ENCODE results near the gene DYNLRB1.

The DYNLRB1 gene

DNA sequence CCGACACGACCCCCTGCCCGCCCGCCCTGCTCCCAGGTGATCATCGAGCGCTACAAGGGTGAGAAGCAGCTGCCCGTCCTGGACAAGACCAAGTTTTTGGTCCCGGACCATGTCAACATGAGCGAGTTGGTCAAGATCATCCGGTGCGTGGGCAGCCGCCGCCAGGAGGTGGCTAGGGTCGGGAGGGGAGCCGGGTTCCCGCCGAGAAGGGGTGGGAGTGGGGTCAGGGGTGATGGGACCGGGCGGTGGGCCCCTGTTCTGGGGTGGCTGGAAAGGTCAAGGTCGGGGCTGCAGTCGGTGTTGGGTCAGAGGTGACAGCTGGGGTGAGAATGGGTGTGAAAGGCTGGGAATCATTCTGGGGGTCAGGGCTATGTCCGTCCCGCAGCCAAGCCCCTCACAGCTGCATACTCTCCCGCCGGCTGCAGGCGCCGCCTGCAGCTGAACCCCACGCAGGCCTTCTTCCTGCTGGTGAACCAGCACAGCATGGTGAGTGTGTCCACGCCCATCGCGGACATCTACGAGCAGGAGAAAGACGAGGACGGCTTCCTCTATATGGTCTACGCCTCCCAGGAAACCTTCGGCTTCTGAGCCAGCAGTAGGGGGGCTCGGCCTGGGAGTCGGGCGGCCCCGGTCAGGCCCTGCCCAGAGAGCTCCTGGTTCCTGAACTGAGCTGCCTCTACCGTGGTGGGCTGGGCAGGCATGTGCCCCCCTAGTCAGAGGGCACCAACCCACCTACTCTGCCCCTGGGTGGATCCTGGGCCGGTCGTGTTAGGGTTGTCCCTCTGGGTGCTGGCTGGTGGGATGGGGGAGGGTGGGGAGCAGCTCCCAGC is 43.3 kb downstream of the DYNLRB1 start:
- DNase-seq = no peak

DNA sequence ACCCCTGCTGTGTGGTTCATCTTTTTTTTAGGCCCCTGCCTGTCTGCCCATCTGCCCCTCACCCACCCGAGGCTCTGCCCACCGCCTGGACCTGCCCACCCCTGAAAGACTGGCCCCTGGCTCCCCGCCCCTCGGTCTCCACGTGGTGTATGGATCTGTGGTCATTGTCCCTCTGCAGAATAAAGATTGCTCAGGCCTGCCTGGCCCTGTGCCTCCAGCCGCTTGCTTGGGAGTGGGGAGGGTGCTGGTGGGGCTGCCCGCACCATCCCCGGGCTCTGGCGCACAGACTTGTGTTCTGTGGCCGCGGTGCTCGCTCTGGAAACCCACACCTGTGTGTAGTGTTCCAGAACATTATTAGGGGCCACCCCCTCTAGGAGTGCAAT is 43.9 kb downstream of the DYNLRB1 start:
- DNase-seq = no peak

DNA sequence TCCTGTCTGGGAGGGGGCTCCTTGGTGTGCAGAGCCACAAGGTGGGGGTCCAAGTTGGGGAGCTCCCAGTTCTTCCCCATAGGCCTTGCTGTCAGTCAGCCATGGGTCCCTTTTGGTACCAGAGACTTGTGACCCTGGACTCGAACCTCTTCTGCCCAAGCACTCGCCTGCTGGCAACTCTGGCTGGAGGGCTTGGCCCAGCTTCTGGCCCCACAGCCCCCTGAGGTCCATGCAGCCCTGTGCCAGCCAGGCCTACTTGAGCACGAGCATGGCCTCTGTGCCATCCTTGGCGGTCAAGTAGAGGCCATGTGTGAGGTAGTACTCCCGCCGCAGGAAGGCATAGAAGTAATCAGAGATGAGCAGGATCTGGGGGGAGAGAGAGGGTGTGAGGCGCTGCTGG is 44.4 kb downstream of the DYNLRB1 start:
- no peak for DNase-seq

GRCh38 chr20:34561661-34562060 is 45.4 kb downstream of the DYNLRB1 start:
- DNase-seq = no peak

DNA sequence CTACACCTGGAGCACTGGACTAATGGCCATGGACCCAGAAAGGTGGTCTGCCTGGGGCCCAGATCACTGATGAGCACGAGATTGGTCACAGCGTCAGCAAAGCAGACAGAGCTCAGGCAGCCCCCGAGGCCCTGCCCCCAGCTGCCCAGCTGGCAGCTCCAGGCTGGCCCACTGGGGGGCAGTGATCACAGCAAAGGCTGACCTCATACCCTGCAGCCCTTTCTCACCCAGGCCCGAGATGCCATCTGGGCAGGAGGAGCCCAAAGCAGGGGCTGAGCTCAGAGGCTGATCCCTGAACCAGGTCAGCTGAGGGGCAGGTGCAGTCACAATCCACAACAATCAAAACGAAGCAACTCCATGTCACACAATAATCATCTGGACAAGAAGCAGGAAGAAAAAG is 46.4 kb downstream of the DYNLRB1 start:
- no peak for DNase-seq

- DNase-seq = no peak
These were observed 48.6 kb downstream of the DYNLRB1 start for GRCh38 chr20:34564833-34565232.

DNA sequence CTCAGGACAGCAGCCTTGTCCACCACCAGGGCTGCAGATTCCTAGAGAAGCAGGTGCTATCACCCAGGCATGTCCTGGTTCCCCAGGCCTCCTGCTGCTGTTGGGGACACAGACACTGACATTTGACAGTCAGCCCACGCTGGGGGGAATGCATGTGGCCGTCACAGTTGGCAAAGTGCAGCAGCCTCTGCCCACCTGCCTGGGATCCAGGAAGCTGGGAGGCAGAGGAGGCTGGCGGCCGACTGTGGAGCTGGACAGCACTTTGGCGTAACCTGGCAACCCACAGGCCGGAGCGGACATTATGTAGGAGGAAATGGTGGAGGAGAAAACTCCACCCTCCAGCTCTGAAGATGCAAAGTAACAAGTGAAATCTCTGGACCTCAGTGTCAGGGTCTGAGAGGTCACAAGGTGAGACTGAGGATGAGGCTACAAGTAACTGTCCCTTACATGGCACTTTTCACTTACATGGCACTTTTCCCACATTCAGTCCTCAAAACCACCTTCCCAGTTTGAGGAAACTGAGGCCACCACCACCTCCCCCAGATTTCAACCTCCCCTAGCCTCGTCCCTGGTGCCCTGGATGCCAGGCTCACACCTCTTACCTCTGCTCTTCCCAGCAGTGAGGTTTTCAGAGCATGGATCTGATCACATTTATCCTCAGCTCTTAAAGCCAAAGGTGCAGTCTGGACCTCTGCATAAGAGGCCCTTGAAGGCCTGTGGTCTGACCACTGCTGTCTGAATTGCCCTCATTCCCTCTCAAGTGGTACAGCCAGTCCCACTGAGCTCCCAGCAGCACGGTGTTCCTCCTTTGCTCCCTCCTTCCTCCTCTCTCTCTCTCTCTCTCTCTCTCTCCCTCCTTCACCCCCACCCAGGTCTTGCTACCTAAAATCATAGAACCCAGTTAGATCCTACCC is 51.0 kb downstream of the DYNLRB1 start:
- DNase-seq = no peak

- DNase-seq = no peak
These were observed 52.0 kb downstream of the DYNLRB1 start for GRCh38 chr20:34567892-34568865.

- no peak for DNase-seq
These were observed 53.4 kb downstream of the DYNLRB1 start for GRCh38 chr20:34569598-34569997.

GRCh38 chr20:34570859-34571306 is 54.7 kb downstream of the DYNLRB1 start:
- no peak for DNase-seq

GRCh38 chr20:34571753-34572152 is 55.5 kb downstream of the DYNLRB1 start:
- DNase-seq = no peak

DNA sequence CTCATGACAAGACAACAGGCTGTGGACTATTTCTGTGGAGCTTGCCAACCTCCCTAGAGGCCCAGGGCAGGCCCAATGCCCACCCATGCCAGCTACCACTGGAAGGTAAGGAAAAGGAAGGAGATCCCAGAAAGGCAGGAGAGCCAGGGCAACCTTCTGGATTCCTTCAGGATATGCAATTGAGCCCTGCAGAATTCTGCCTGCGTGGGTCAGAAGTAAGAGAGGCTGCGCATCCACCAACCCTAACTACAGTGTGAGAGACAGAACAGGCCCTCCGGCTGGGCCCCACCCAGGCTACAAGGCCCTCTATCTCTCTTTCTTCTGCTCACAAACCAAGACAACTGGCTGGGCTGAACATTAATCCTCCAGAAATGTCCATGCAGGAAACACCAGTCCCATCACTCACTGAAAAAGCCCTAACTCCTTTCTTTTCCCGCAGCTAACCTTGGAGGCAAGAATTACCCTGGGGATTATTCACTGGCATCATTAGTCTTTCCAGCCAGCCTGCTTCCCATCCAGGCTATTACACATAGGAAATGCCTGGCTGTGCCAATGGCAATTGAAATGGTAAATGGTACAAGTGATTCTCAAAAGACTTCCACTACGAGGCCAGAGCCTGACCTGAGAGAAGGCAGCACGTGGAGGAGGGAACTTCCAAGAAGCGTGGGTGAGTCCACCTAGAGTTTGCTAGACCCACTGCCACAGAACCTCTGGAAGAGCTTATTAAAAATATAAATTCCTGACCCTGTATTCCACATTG is 57.5 kb downstream of the DYNLRB1 start:
- no peak for DNase-seq

- DNase-seq = no peak
These were observed 58.2 kb downstream of the DYNLRB1 start for GRCh38 chr20:34574426-34574825.

DNA sequence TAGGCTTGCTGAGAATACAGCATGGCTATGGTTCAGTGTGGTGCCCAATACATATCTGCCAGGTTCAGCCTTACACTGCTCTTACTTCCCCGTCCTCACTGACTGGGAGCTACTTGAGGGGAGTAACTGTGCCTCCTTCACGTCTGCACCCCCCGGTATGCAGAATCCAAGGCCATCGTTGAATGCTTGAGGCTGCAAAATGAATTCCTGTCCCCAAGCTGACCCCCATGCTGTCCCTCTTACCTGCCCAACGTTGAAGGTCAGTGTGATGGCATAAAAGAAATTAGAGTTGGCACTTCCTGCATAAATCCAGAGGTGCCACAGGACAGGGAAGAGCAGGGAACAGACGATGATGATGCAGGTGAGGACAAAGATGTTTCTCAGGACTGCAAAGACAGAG is 58.6 kb downstream of the DYNLRB1 start:
- DNase-seq = no peak

- DNase-seq = no peak
These were observed 59.0 kb downstream of the DYNLRB1 start for GRCh38 chr20:34575271-34575670.

GRCh38 chr20:34575756-34576155 is 59.5 kb downstream of the DYNLRB1 start:
- DNase-seq = no peak

DNA sequence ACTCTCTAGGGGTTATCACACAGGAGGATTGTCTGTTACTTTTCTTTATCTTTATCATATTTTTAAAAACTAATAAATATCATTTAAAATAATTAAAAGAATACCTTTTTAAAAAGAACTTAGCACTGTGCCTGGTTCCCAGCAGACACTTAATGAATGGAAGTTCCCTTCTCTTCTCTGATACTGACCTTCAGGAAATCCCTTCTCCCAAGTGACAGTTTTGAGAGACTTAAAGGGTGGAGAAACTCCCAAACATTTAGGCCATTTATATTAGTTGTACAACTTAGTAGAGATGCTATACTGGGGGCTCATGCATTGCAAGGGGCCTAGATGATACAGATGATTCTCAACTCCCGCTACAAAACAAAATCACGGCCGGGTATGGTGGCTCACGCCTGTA is 60.8 kb downstream of the DYNLRB1 start:
- DNase-seq = no peak

DNA sequence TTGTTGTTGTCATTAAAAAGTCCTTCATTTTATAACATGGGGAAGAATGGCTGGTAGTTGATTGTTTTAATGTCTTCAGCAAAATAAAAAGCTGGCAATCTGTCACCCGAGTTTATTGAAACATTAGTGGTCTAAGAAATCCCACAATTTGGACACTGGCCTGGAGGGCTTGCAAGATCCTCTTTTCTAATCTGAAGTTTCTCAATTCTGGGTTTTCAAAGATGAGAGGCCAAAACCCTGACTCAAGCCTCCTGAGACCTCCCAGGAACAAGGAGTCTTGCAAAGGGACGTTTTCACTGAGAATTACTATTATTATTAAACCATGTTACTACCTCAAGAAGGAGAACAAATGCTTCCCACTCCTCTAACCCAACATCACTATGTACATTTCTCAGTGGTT is 61.8 kb downstream of the DYNLRB1 start:
- DNase-seq = no peak

GRCh38 chr20:34578521-34578920 is 62.3 kb downstream of the DYNLRB1 start:
- DNase-seq = no peak

DNA sequence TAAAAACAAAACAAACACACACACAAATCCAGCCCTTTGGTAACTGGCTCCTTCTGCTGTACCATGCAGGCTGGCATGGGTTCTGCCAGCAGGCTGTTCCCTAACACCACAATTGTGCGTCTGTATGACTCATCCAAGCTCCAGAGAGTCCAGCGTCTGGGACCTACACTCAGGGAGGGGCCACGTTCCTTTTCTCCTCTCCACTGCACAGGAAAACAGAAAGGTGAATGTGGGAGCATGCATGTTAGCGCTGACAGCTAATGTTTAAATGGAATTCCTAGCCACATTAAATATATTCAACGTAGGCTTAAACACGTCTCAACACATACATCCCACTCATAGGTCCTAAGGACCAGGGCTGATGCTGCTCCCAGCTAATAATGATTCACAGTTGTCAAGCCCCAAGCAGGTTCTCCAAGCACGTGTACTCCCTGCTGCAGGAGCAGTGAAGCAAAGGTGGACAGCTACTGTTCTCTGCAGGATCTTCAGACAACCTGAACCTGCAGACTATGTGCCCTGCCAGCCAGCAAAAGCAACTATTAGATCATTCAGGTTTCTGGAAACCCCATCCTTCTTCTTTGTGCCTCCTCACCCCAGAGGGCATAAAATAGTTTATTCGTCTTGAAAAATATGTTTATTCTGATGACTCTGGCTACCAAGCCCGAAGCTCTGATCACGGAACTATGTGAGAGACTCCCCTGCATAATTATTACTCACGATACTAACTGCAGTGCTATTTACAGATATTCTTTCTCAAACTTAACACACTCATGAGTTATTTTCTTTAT is 63.2 kb downstream of the DYNLRB1 start:
- DNase-seq = no peak
